ENCODE data around the gene BCAP31.
"Not testable (repeated sequence)": the region's sequence is repeated elsewhere in the genome, so short reads cannot be mapped to it uniquely, and the experiment has no call there.

BCAP31 gene

DNA sequence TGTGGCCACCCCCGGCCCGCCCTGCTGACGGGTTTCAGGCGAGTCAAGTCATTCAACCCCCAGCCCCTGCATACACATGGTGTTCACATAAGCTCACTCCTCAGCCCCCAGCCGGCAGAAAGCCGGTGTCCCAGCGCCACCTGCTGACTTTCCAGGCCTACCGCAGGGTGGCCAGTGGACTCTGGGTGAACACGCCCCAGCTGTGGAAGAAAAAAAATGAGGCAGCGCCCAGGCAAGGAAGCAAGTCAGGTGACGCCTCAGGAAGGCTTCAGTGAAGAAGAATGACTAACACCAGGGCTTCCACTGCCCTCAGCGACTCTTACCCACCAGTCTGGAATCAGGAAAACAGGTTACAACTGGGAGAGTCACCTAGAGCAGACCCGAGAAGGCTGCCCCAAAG is 15.8 kb downstream of the BCAP31 start:
- DNase-seq (ENCODE audit: extremely low spot score): no peak
- POLR2A ChIA-PET: no interaction called here
- TF ChIP-seq CTCF (IDR thresholded peaks at IDR 0.05; ENCODE audit: control extremely low read depth, extremely low read depth, low read depth, missing control alignments): peak; percentile 42
- CTCF ChIA-PET: interaction anchor here (1.2 to 1.9 kb wide), 3 partner anchors 11 to 24 kb away, joined by 4 to 5 read pairs (median 5); no protein-coding TSS in a partner anchor

DNA sequence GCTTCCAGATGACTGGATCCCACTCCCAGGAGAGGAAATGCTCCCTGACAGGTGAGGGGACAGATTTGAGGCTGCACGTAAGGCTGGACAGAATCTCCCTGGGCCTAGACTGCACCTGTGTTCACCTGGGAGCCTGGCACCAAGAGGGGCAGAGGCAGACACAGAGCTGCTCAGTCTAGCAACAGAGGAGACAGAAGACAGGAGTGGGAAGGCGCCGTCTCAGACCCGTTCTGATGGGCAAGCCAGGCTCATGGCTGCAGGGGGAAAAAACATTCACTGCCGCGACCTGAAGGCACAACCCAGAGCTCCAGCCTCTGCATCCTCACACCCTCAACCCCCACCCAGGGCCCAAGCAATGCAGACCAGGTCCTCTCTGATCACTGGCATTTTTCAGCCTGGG is 16.8 kb downstream of the BCAP31 start:
- TF ChIP-seq CTCF (IDR thresholded peaks at IDR 0.05; ENCODE audit: control extremely low read depth, extremely low read depth, low read depth, missing control alignments): no peak
- ChIA-PET POLR2A (no interaction called here), CTCF (interaction anchor here (1.2 to 1.9 kb wide), 3 partner anchors 12 to 23 kb away, joined by 4 to 5 read pairs (median 5); no protein-coding TSS in a partner anchor)
- DNase-seq (ENCODE audit: extremely low spot score): no peak

GRCh38 chrX:153706799-153707198 is 17.4 kb downstream of the BCAP31 start:
- ChIA-PET POLR2A (no interaction called here), CTCF (interaction anchor here (1.2 kb wide), 1 partner anchor 9 kb away, joined by 3 read pairs; no protein-coding TSS in a partner anchor)
- no peak for DNase-seq (ENCODE audit: extremely low spot score)
- TF ChIP-seq CTCF (IDR thresholded peaks at IDR 0.05; ENCODE audit: control extremely low read depth, extremely low read depth, low read depth, missing control alignments): no peak

DNA sequence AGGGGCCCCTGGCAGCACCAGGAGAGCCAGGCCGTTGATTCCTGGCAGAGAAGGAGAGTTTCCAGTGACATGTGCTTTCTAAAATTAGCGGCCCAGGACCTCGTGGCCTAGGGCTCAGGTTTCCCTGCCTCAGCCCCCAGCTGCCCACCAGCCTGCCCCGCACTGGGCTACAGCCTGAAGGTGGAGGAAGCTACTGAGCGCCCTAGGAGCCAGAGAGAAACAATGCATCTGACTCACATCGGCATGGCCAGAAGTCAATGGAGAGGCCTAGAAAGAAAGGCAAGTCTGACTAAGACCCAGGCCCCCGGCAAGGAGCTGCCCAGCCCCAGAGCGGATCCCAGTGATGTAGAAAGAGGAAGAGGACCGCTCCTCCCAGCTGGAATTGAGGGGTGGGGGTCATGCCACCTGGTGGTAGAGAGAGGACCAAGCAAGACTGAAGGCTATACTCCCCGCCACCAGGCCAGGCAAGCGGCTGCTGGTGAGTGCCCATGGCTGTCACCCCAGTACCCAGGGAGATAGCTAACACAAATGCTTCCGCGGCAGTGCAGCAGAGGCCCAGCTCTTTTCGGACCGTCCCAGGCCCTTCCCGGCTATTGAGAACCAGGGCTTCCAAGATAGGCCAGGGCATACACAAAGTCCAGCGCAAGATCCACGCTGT is 18.7 kb downstream of the BCAP31 start:
- DNase-seq (ENCODE audit: extremely low spot score); POLR2A ChIA-PET: not testable (repeated sequence)
- CTCF ChIA-PET: interaction anchor here (1.2 kb wide), 1 partner anchor 10 kb away, joined by 3 read pairs; no protein-coding TSS in a partner anchor

DNA sequence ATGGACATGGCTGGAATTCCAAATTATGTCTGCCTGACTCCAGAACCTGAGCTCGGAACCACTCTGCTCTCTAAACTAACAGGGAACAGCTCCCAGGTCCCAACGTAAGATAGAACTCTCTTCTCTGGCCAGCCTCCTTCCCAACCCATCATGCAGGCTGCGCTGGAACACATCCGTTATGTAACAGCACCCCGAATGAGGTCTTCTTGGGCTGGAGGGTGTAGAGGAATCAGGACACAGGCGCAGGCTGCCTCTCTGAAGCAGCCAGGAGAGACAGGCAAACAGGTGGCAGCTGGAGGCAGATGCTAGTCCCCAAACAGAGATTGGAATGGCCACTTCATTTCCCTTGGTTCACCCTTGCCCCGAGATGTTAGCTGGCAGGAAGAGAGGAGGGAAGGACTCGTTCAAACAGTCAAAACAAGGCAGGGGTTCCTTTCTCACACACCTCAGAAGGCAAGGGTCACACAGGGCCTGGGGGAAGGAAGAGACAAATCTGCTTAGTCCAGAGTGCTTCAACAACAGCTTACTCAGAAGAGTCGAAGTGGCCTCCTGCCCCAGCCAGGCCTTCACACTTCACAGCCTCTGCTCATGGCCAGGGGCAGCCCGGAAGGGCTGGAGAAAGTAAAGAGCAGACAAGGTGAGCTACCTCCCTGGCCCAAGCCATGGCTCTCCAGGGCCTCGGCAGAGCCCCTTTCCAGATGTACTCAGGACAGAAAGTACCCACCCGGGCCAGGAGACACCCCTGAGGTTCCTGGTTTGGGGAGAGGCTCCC is 19.4 kb downstream of the BCAP31 start:
- CTCF ChIA-PET: interaction anchor here (1.1 kb wide), 1 partner anchor 37 kb away, joined by 4 read pairs; no protein-coding TSS in a partner anchor
- POLR2A ChIA-PET; DNase-seq (ENCODE audit: extremely low spot score): not testable (repeated sequence)

DNA sequence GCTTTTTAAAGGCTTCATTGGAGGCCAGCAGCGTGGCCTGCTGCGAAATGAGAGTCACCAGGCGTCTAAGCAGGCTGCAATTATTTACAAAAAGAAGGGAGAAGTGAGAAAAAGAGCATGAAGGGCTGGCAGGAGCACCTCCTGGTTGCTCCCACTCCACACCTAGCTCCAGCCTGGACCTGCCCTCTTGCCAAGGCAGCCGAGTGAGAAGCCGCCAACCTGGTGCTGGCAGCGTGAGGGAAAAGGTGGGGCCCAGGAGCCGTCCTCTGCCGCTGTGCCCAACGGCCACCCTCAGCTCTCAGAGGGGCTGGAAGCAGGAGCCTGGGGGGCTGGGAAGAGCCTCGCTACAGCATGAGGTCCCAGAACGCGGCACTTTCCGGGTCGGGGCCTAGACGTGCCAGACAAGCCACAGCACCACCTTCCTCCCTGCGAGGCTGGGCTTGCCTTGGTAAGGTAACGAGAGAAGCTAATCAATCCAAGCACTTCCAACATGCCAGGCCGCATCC is 20.1 kb downstream of the BCAP31 start:
- no peak for TF ChIP-seq CTCF (IDR thresholded peaks at IDR 0.05; ENCODE audit: control extremely low read depth, extremely low read depth, low read depth, missing control alignments)
- POLR2A ChIA-PET: no interaction called here

DNA sequence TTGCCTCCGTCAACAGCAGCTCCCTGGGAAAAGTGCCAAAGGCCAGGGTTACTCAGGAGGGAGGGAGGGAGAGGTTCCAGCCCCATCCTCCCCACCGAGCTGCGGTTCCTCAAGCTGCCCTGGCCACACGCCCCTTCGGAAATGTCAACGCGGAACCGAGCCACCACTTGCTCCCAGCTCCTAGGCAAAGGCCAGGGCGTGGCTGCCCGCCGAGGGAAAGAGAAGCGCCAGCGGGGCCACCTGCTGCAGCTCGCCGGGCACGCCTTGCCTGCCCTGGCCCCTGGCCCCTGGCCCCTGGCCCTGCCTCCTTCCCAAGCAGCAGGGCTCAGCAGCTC is 21.2 kb downstream of the BCAP31 start:
- CTCF ChIA-PET: interaction anchor here (1.1 kb wide), 1 partner anchor 670 kb away, joined by 3 read pairs; no protein-coding TSS in a partner anchor
- POLR2A ChIA-PET: no interaction called here
- DNase-seq (ENCODE audit: extremely low spot score): no peak
- no peak for TF ChIP-seq CTCF (IDR thresholded peaks at IDR 0.05; ENCODE audit: control extremely low read depth, extremely low read depth, low read depth, missing control alignments)

More for the DNA sequence above, 20.1 kb downstream of the BCAP31 start:
- CTCF ChIA-PET: interaction anchor here (1.1 kb wide), 1 partner anchor 37 kb away, joined by 4 read pairs; no protein-coding TSS in a partner anchor
- no peak for DNase-seq (ENCODE audit: extremely low spot score)
